GM23338 (cell line): ENCODE data around the gene GUCA2B. TPM values are rescaled to one million over a fixed set of nuclear protein-coding genes. Genes with fewer than 3 reads are reported as not detected.

Source experiments
- ATAC-seq: fragments of 200-7000 bp; cut with Tn5 transposase; 3 replicates; pipeline ENCODE4 v1.9.1; 2020
- DNase-seq: peaks from one replicate; pipeline ENCODE4 v3.0.0-alpha.2; 2015; ENCODE audit warnings: low spot score
- H2AFZ ChIP-seq: fragments of 200-600 bp; sonication (generic); 2 replicates; pipeline ENCODE4 v1.8.0; 2016; ENCODE audit warnings: antibody characterized with exemption, mild to moderate bottlenecking, moderate library complexity
- H3F3A ChIP-seq: fragments of 200-600 bp; sonication (generic); replicated peaks from 2 replicates; pipeline ENCODE4 v1.8.0; 2017; ENCODE audit warnings: antibody characterized with exemption, mixed run types, low read depth
- H3K27ac ChIP-seq: fragments of 200-600 bp; sonication (generic); 2 replicates; pipeline ENCODE4 v1.6.1; 2016; ENCODE audit warnings: low read depth
- H3K27me3 ChIP-seq: fragments of 200-600 bp; sonication (generic); 2 replicates; pipeline ENCODE4 v1.8.0; 2016; ENCODE audit warnings: mild to moderate bottlenecking, mixed run types, moderate library complexity; ENCODE audit not compliant: insufficient read depth
- H3K36me3 ChIP-seq: fragments of 200-600 bp; sonication (generic); 2 replicates; pipeline ENCODE4 v1.8.0; 2016; ENCODE audit warnings: mild to moderate bottlenecking; ENCODE audit not compliant: insufficient read depth
- H3K4me1 ChIP-seq: fragments of 200-600 bp; sonication (generic); 2 replicates; pipeline ENCODE4 v1.8.0; 2016; ENCODE audit warnings: mild to moderate bottlenecking, moderate library complexity; ENCODE audit not compliant: insufficient read depth
- H3K4me2 ChIP-seq: fragments of 200-600 bp; sonication (generic); 2 replicates; pipeline ENCODE4 v1.7.1; 2017; ENCODE audit warnings: mixed run types
- H3K4me3 ChIP-seq: fragments of 200-600 bp; sonication (generic); 2 replicates; pipeline ENCODE4 v1.6.1; 2016; ENCODE audit warnings: mixed run types
- H3K79me2 ChIP-seq: fragments of 200-600 bp; sonication (generic); replicated peaks from 2 replicates; pipeline ENCODE4 v1.8.0; 2017; ENCODE audit warnings: mild to moderate bottlenecking; ENCODE audit not compliant: insufficient read depth
- H3K9me2 ChIP-seq: fragments of 200-600 bp; sonication (generic); 2 replicates; pipeline ENCODE4 v1.8.0; 2017; ENCODE audit not compliant: insufficient read depth
- H4K20me1 ChIP-seq: fragments of 200-600 bp; sonication (generic); replicated peaks from 2 replicates; pipeline ENCODE4 v1.8.0; 2017; ENCODE audit warnings: mild to moderate bottlenecking; ENCODE audit not compliant: insufficient read depth
- H3K27ac Mint-ChIP-seq: 2 replicates; pipeline ENCODE4 v1.8.0; 2020; ENCODE audit warnings: inconsistent platforms, mild to moderate bottlenecking, moderate library complexity, mixed read lengths
- H3K27me3 Mint-ChIP-seq: 3 replicates; pipeline ENCODE4 v1.8.0; 2022; ENCODE audit warnings: low read depth, mild to moderate bottlenecking, moderate library complexity, mixed read lengths, inconsistent platforms; ENCODE audit not compliant: insufficient read depth, poor library complexity
- H3K36me3 Mint-ChIP-seq: 3 replicates; pipeline ENCODE4 v1.8.0; 2021; ENCODE audit warnings: low read depth, mild to moderate bottlenecking, inconsistent platforms, moderate library complexity, mixed read lengths
- H3K4me1 Mint-ChIP-seq: 3 replicates; pipeline ENCODE4 v1.8.0; 2020; ENCODE audit warnings: mild to moderate bottlenecking, inconsistent platforms, mixed read lengths
- H3K4me3 Mint-ChIP-seq: 3 replicates; pipeline ENCODE4 v1.8.0; 2021; ENCODE audit warnings: moderate library complexity, mild to moderate bottlenecking, inconsistent platforms, mixed read lengths
- H3K9me3 Mint-ChIP-seq: 3 replicates; pipeline ENCODE4 v1.8.0; 2020; ENCODE audit warnings: moderate library complexity, mild to moderate bottlenecking, inconsistent platforms, mixed read lengths
- CREB1 ChIP-seq: fragments of 250-450 bp; sonication (Bioruptor Pico); IDR thresholded peaks from 2 replicates; pipeline ENCODE4 v1.5.0; 2020; ENCODE audit warnings: low read depth, mild to moderate bottlenecking, moderate library complexity
- ETS1 ChIP-seq: IDR thresholded peaks from 2 replicates; pipeline ENCODE4 v1.6.1; 2016; ENCODE audit warnings: antibody characterized with exemption
- EZH2phosphoT487 ChIP-seq: fragments of 200-600 bp; sonication (generic); IDR thresholded peaks from one replicate; pipeline ENCODE4 v1.8.1; 2018; ENCODE audit warnings: antibody characterized with exemption; ENCODE audit not compliant: unreplicated experiment
- NANOG ChIP-seq: IDR thresholded peaks from 2 replicates; pipeline ENCODE4 v1.6.1; 2016; ENCODE audit warnings: antibody characterized with exemption, borderline replicate concordance
- POLR2AphosphoS5 ChIP-seq: IDR thresholded peaks from 2 replicates; pipeline ENCODE4 v1.6.1; 2016; ENCODE audit warnings: antibody characterized with exemption, low read depth
- STAT1 ChIP-seq: IDR thresholded peaks from one replicate; pipeline ENCODE4 v1.6.1; 2016; ENCODE audit warnings: antibody characterized with exemption; ENCODE audit not compliant: unreplicated experiment
- ZNF331 ChIP-seq: fragments of 250-450 bp; sonication (Bioruptor Pico); IDR thresholded peaks from 2 replicates; pipeline ENCODE4 v1.5.0; 2020; ENCODE audit warnings: low read depth, mild to moderate bottlenecking, moderate library complexity
- ZNF462 ChIP-seq: fragments of 250-450 bp; sonication (Bioruptor Pico); IDR thresholded peaks from 2 replicates; pipeline ENCODE4 v1.5.0; 2020; ENCODE audit warnings: mild to moderate bottlenecking, moderate library complexity
- polyA plus RNA-seq: library from polyadenylated mRNA; unstranded; fragments of >200 nt; fragmentation: Nextera tagmentation; extraction: Ambion mirVana; gene quantifications from 2 replicates; pipeline ENCODE4 v1.2.1, GENCODE V29; 2016
- total RNA-seq: library from RNA; depleted of rRNA; stranded (reverse); fragments of >200 nt; shearing (Covaris generic); gene quantifications from 2 replicates; pipeline ENCODE4 v1.2.3, GENCODE V29; 2014

Gene GUCA2B
- total and polyA plus RNA-seq, 2 experiments from 2014 or later, result not detected

- no peak overlapping the region for H3K4me3 ChIP-seq
- ATAC-seq, result no peak
- Mint-ChIP-seq H3K4me3 (no peak overlapping the region), H3K27ac (no peak overlapping the region), H3K27me3 (peaks cover 4% of the 10 kb centered on the region), H3K4me1 (peaks cover 5% of the 10 kb centered on the region), H3K36me3 (peaks cover 4% of the 10 kb centered on the region), H3K9me3 (no peaks in the 10 kb centered on the region)
- DNase-seq, result no peak
- TF ChIP-seq ZNF462 (CRISPR knock-in tag) (no peak), EZH2phosphoT487 (no peak), NANOG (no peak), ETS1 (no peak)
- H3K36me3 ChIP-seq, result no peaks in the 10 kb centered on the region; the same call in 1 of the 2 replicates
- peaks cover 6% of the 10 kb centered on the region for H4K20me1 ChIP-seq
- no peak overlapping the region for H3K4me2 ChIP-seq
- H3F3A ChIP-seq, result no peaks in the 10 kb centered on the region
- no peak overlapping the region for H2AFZ ChIP-seq
- no peaks in the 10 kb centered on the region for H3K27me3 ChIP-seq
- no peaks in the 10 kb centered on the region for H3K9me2 ChIP-seq
- H3K27ac ChIP-seq, result peak overlapping the region; percentile 11; the same call in 1 of the 2 replicates
- no peaks in the 10 kb centered on the region; the same call in 1 of the 2 replicates for H3K4me1 ChIP-seq
- no peaks in the 10 kb centered on the region for H3K79me2 ChIP-seq
These were observed 26.1 kb downstream of the GUCA2B start for GRCh38 chr1:42179275-42179674.

- no peak overlapping the region for H3K4me3 ChIP-seq
- H3F3A ChIP-seq, result no peaks in the 10 kb centered on the region
- no peaks in the 10 kb centered on the region; the same call in 1 of the 2 replicates for H3K36me3 ChIP-seq
- no peaks in the 10 kb centered on the region; the same call in 1 of the 2 replicates for H3K4me1 ChIP-seq
- Mint-ChIP-seq H3K4me1 (peaks cover 3% of the 10 kb centered on the region), H3K36me3 (peaks cover 9% of the 10 kb centered on the region), H3K27me3 (peaks cover 4% of the 10 kb centered on the region), H3K27ac (no peak overlapping the region), H3K4me3 (no peak overlapping the region), H3K9me3 (no peaks in the 10 kb centered on the region)
- no peaks in the 10 kb centered on the region for H3K27me3 ChIP-seq
- no peak for ATAC-seq
- no peaks in the 10 kb centered on the region for H3K9me2 ChIP-seq
- DNase-seq, result no peak
- H3K4me2 ChIP-seq, result no peak overlapping the region
- no peaks in the 10 kb centered on the region for H3K79me2 ChIP-seq
- peak overlapping the region; percentile 11; the same call in 1 of the 2 replicates for H3K27ac ChIP-seq
- peaks cover 10% of the 10 kb centered on the region for H4K20me1 ChIP-seq
- no peak overlapping the region for H2AFZ ChIP-seq
- TF ChIP-seq STAT1 (no peak), ZNF331 (no peak), ETS1 (no peak), POLR2AphosphoS5 (no peak), CREB1 (CRISPR knock-in tag) (no peak)
These were observed 26.7 kb downstream of the GUCA2B start for GRCh38 chr1:42179900-42180329.
